MM.1S (cell line): Measurements from ENCODE around the gene SLC30A1.
"Not testable (repeated sequence)": the region's sequence is repeated elsewhere in the genome, so short reads cannot be mapped to it uniquely, and the experiment has no call there.

Source experiments
- DNase-seq: peaks from one replicate; pipeline ENCODE4 v3.0.0-alpha.2; 2015
- H2AFZ ChIP-seq: fragments of 300-600 bp; sonication (generic); 2 replicates; pipeline ENCODE4 v1.6.0; 2016; ENCODE audit warnings: antibody characterized with exemption, low read length
- H3F3A ChIP-seq: fragments of 300-600 bp; sonication (generic); 2 replicates; pipeline ENCODE4 v1.6.1; 2016; ENCODE audit warnings: mild to moderate bottlenecking, antibody characterized with exemption, low read length, moderate library complexity, mixed read lengths; ENCODE audit not compliant: insufficient read depth
- H3K27ac ChIP-seq: fragments of 300-600 bp; sonication (generic); 2 replicates; pipeline ENCODE4 v1.5.1; 2016; ENCODE audit warnings: mild to moderate bottlenecking, low read length
- H3K27me3 ChIP-seq: fragments of 300-600 bp; sonication (generic); replicated peaks from 2 replicates; pipeline ENCODE4 v1.6.0; 2016; ENCODE audit warnings: low read length; ENCODE audit not compliant: insufficient read depth
- H3K36me3 ChIP-seq: fragments of 300-600 bp; sonication (generic); replicated peaks from 2 replicates; pipeline ENCODE4 v1.6.1; 2016; ENCODE audit warnings: mild to moderate bottlenecking, low read length, mixed read lengths; ENCODE audit not compliant: insufficient read depth
- H3K4me1 ChIP-seq: fragments of 300-600 bp; sonication (generic); 2 replicates; pipeline ENCODE4 v1.6.1; 2016; ENCODE audit warnings: low read length, mixed read lengths
- H3K4me2 ChIP-seq: fragments of 300-600 bp; sonication (generic); 2 replicates; pipeline ENCODE4 v1.6.0; 2016; ENCODE audit warnings: low read depth, low read length
- H3K4me3 ChIP-seq: fragments of 300-600 bp; sonication (generic); 2 replicates; pipeline ENCODE4 v1.5.1; 2016; ENCODE audit warnings: low read length, mixed read lengths
- H3K79me2 ChIP-seq: fragments of 300-600 bp; sonication (generic); 2 replicates; pipeline ENCODE4 v1.6.1; 2016; ENCODE audit warnings: mixed run types, low read length, mixed read lengths
- H3K9ac ChIP-seq: fragments of 300-600 bp; sonication (generic); 2 replicates; pipeline ENCODE4 v1.6.1; 2016; ENCODE audit warnings: low read length, mixed read lengths
- H3K9me2 ChIP-seq: fragments of 300-600 bp; sonication (generic); replicated peaks from 2 replicates; pipeline ENCODE4 v1.6.1; 2016; ENCODE audit warnings: mild to moderate bottlenecking, low read length, mixed read lengths; ENCODE audit not compliant: insufficient read depth
- H3K9me3 ChIP-seq: fragments of 300-600 bp; sonication (generic); replicated peaks from 2 replicates; pipeline ENCODE4 v1.6.1; 2016; ENCODE audit warnings: mild to moderate bottlenecking, low read length, mixed read lengths; ENCODE audit not compliant: insufficient read depth
- H4K20me1 ChIP-seq: fragments of 300-600 bp; sonication (generic); 2 replicates; pipeline ENCODE4 v1.6.1; 2016; ENCODE audit warnings: mild to moderate bottlenecking, low read length, moderate library complexity, mixed read lengths; ENCODE audit not compliant: insufficient read depth
- CTCF ChIP-seq: fragments of 300-600 bp; sonication (generic); IDR thresholded peaks from 2 replicates; pipeline ENCODE4 v1.5.1; 2016; ENCODE audit warnings: antibody characterized with exemption, low read length, mixed read lengths
- EZH2 ChIP-seq: fragments of 300-600 bp; sonication (generic); optimal IDR thresholded peaks from 2 replicates; pipeline ENCODE3; 2017; ENCODE audit warnings: low read depth, mild to moderate bottlenecking, antibody characterized with exemption, low read length, mixed read lengths
- EZH2phosphoT487 ChIP-seq: fragments of 300-600 bp; sonication (generic); IDR thresholded peaks from 2 replicates; pipeline ENCODE4 v1.6.1; 2018; ENCODE audit warnings: antibody characterized with exemption, low read length

SLC30A1 gene

GRCh38 chr1:211543025-211543424 lies 35.9 kb downstream of the SLC30A1 start:
- H3K4me3 ChIP-seq = no peak overlapping the region
- no peak overlapping the region for H3K27ac ChIP-seq
- H3K4me1 ChIP-seq = peaks cover 9% of the 10 kb centered on the region
- no peaks in the 10 kb centered on the region for H3K9me3 ChIP-seq
- no peaks in the 10 kb centered on the region for H3K36me3 ChIP-seq
- peak; percentile 18; the same call in 1 of the 2 replicates for TF ChIP-seq CTCF
- TF ChIP-seq EZH2phosphoT487 = no peak
- H3K9ac ChIP-seq = no peak overlapping the region
- peak; percentile 52 for DNase-seq
- H4K20me1 ChIP-seq = no peaks in the 10 kb centered on the region
- no peaks in the 10 kb centered on the region for H3K79me2 ChIP-seq
- H3K9me2 ChIP-seq = no peaks in the 10 kb centered on the region
- H3K4me2 ChIP-seq = no peak overlapping the region
- H3F3A ChIP-seq = no peaks in the 10 kb centered on the region
- H3K27me3 ChIP-seq = no peaks in the 10 kb centered on the region
- H2AFZ ChIP-seq = no peak overlapping the region

- Histone ChIP-seq H3K4me1 (peaks cover 17% of the 10 kb centered on the region), H3K4me2 (no peak overlapping the region), H3K79me2 (no peaks in the 10 kb centered on the region), H3F3A (no peaks in the 10 kb centered on the region), H3K4me3 (no peak overlapping the region), H3K9ac (no peak overlapping the region), H4K20me1 (no peaks in the 10 kb centered on the region), H3K27me3 (no peaks in the 10 kb centered on the region), H3K9me2 (no peaks in the 10 kb centered on the region), H3K27ac (no peak overlapping the region), H3K9me3 (no peaks in the 10 kb centered on the region), H3K36me3 (no peaks in the 10 kb centered on the region), H2AFZ (no peak overlapping the region)
- no peak for DNase-seq
- no peak for TF ChIP-seq EZH2phosphoT487
- no peak for TF ChIP-seq CTCF
- TF ChIP-seq EZH2 = no peak
These were observed 37.1 kb downstream of the SLC30A1 start for GRCh38 chr1:211541720-211542477.

- Histone ChIP-seq H3K9me2 (no peaks in the 10 kb centered on the region), H3F3A (no peaks in the 10 kb centered on the region)
- TF ChIP-seq EZH2phosphoT487 = no peak
- no peak for TF ChIP-seq CTCF
- no peak for TF ChIP-seq EZH2
These were observed 37.7 kb downstream of the SLC30A1 start for GRCh38 chr1:211541278-211541677.

GRCh38 chr1:211540824-211541223 lies 38.1 kb downstream of the SLC30A1 start:
- H3K79me2 ChIP-seq, H3K27ac ChIP-seq: not testable (repeated sequence)

More at GRCh38 chr1:211541278-211541677, 37.7 kb downstream of the SLC30A1 start:
- no peak overlapping the region for H3K27ac ChIP-seq
- no peak overlapping the region for H2AFZ ChIP-seq
- peaks cover 17% of the 10 kb centered on the region for H3K4me1 ChIP-seq
- H3K9ac ChIP-seq = no peak overlapping the region
- no peaks in the 10 kb centered on the region for H3K27me3 ChIP-seq
- no peaks in the 10 kb centered on the region for H3K36me3 ChIP-seq
- H3K4me2 ChIP-seq = no peak overlapping the region
- DNase-seq = no peak
- no peaks in the 10 kb centered on the region for H3K79me2 ChIP-seq
- H3K9me3 ChIP-seq = no peaks in the 10 kb centered on the region
- H3K4me3 ChIP-seq = no peak overlapping the region
- H4K20me1 ChIP-seq = no peaks in the 10 kb centered on the region

More at GRCh38 chr1:211540824-211541223, 38.1 kb downstream of the SLC30A1 start:
- H3K9me3 ChIP-seq, H3F3A ChIP-seq, H3K36me3 ChIP-seq, H4K20me1 ChIP-seq, H3K4me2 ChIP-seq, H3K9me2 ChIP-seq, H3K27me3 ChIP-seq, H2AFZ ChIP-seq, H3K9ac ChIP-seq, DNase-seq, H3K4me3 ChIP-seq: not testable (repeated sequence)
- peaks cover 17% of the 10 kb centered on the region for H3K4me1 ChIP-seq
